ENCODE data around the gene JAKMIP2.
"Not testable (repeated sequence)": the region's sequence is repeated elsewhere in the genome, so short reads cannot be mapped to it uniquely, and the experiment has no call there.

Gene JAKMIP2

GRCh38 chr5:147580418-147580817 is 202.1 kb downstream of the JAKMIP2 start:
- H2BK12ac ChIP-seq (ENCODE audit: low read length); H3K4me3 ChIP-seq (ENCODE audit: low read depth, low read length); H4K8ac ChIP-seq (ENCODE audit: low read depth, low read length); DNase-seq; H3K4me2 ChIP-seq (ENCODE audit: low read length); H3K27ac ChIP-seq (ENCODE audit: low read depth, low read length); H3K18ac ChIP-seq (ENCODE audit: low read length); H2AK5ac ChIP-seq (ENCODE audit: low read length); H3K4me1 ChIP-seq (ENCODE audit: control insufficient read depth in 1 of 2, insufficient read depth in 2 of 2, low read length in 2 of 2); H2AFZ ChIP-seq (ENCODE audit: insufficient read depth, low read length, poor library complexity); H3K4ac ChIP-seq (ENCODE audit: low read depth, low read length); H3K9me3 ChIP-seq (ENCODE audit: insufficient read depth, low read depth, low read length); H4K12ac ChIP-seq (ENCODE audit: low read depth, low read length); H3K27me3 ChIP-seq (ENCODE audit: insufficient read depth, low read length); H3K23ac ChIP-seq (ENCODE audit: low read length); H3K14ac ChIP-seq (ENCODE audit: low read length); H3K9ac ChIP-seq (ENCODE audit: low read length); H2BK120ac ChIP-seq (ENCODE audit: insufficient read depth, low read length, poor library complexity); H2BK5ac ChIP-seq (ENCODE audit: low read depth, low read length, poor library complexity); H3K36me3 ChIP-seq (ENCODE audit: control insufficient read depth in 1 of 2, insufficient read depth in 2 of 2, low read length in 2 of 2); H3K79me1 ChIP-seq (ENCODE audit: low read length); H4K91ac ChIP-seq (ENCODE audit: low read depth, low read length); H3K79me2 ChIP-seq (ENCODE audit: control insufficient read depth, insufficient read depth, low read length, poor library complexity): not testable (repeated sequence)
- no CpG with 5 or more reads among the region's 7 CpGs for WGBS (ENCODE audit: extremely low coverage, insufficient coverage, insufficient read length)

GRCh38 chr5:147578228-147579024 is 204.1 kb downstream of the JAKMIP2 start:
- H3K27ac ChIP-seq (ENCODE audit: low read depth, low read length) = peak overlapping the region; percentile 77
- H3K79me2 ChIP-seq (ENCODE audit: control insufficient read depth, insufficient read depth, low read length, poor library complexity) = no peaks in the 10 kb centered on the region
- peak overlapping the region; percentile 43 for H2BK120ac ChIP-seq (ENCODE audit: insufficient read depth, low read length, poor library complexity)
- H2BK12ac ChIP-seq (ENCODE audit: low read length) = no peak overlapping the region
- no peak overlapping the region for H4K8ac ChIP-seq (ENCODE audit: low read depth, low read length)
- H3K4ac ChIP-seq (ENCODE audit: low read depth, low read length) = no peak overlapping the region
- no peak overlapping the region for H4K12ac ChIP-seq (ENCODE audit: low read depth, low read length)
- H3K79me1 ChIP-seq (ENCODE audit: low read length) = peaks cover 10% of the 10 kb centered on the region
- no peak overlapping the region for H3K14ac ChIP-seq (ENCODE audit: low read length)
- H3K4me2 ChIP-seq (ENCODE audit: low read length) = peak overlapping the region; percentile 47
- no peaks in the 10 kb centered on the region for H3K9me3 ChIP-seq (ENCODE audit: insufficient read depth, low read depth, low read length)
- peak; percentile 79 to 85 for DNase-seq
- peak overlapping the region; percentile 14 for H4K91ac ChIP-seq (ENCODE audit: low read depth, low read length)
- H2BK5ac ChIP-seq (ENCODE audit: low read depth, low read length, poor library complexity) = peak overlapping the region; percentile 31
- no peaks in the 10 kb centered on the region for H3K27me3 ChIP-seq (ENCODE audit: insufficient read depth, low read length)
- WGBS (ENCODE audit: extremely low coverage, insufficient coverage, insufficient read length) = no CpG with 5 or more reads among the region's 8 CpGs
- no peak overlapping the region for H2AFZ ChIP-seq (ENCODE audit: insufficient read depth, low read length, poor library complexity)
- no peaks in the 10 kb centered on the region for H3K4me1 ChIP-seq (ENCODE audit: control insufficient read depth in 1 of 2, insufficient read depth in 2 of 2, low read length in 2 of 2)
- H3K9ac ChIP-seq (ENCODE audit: low read length) = no peak overlapping the region
- no peak overlapping the region for H3K4me3 ChIP-seq (ENCODE audit: low read depth, low read length)
- H3K36me3 ChIP-seq (ENCODE audit: control insufficient read depth in 1 of 2, insufficient read depth in 2 of 2, low read length in 2 of 2) = no peaks in the 10 kb centered on the region
- H3K23ac ChIP-seq (ENCODE audit: low read length) = no peak overlapping the region
- H3K18ac ChIP-seq (ENCODE audit: low read length) = no peak overlapping the region
- no peak overlapping the region for H2AK5ac ChIP-seq (ENCODE audit: low read length)

- Histone ChIP-seq H4K12ac (ENCODE audit: low read depth, low read length) (no peak overlapping the region), H3K27me3 (ENCODE audit: insufficient read depth, low read length) (no peaks in the 10 kb centered on the region), H3K14ac (ENCODE audit: low read length) (no peak overlapping the region), H3K18ac (ENCODE audit: low read length) (no peak overlapping the region), H3K9me3 (ENCODE audit: insufficient read depth, low read depth, low read length) (no peaks in the 10 kb centered on the region), H3K4me1 (ENCODE audit: control insufficient read depth in 1 of 2, insufficient read depth in 2 of 2, low read length in 2 of 2) (no peaks in the 10 kb centered on the region), H3K27ac (ENCODE audit: low read depth, low read length) (no peak overlapping the region), H3K23ac (ENCODE audit: low read length) (no peak overlapping the region), H4K91ac (ENCODE audit: low read depth, low read length) (peak overlapping the region; percentile 79), H3K4ac (ENCODE audit: low read depth, low read length) (peak overlapping the region; percentile 33), H2BK5ac (ENCODE audit: low read depth, low read length, poor library complexity) (peak overlapping the region; percentile 45), H2AFZ (ENCODE audit: insufficient read depth, low read length, poor library complexity) (no peak overlapping the region), H4K8ac (ENCODE audit: low read depth, low read length) (no peak overlapping the region), H3K79me1 (ENCODE audit: low read length) (peaks cover 10% of the 10 kb centered on the region), H3K36me3 (ENCODE audit: control insufficient read depth in 1 of 2, insufficient read depth in 2 of 2, low read length in 2 of 2) (no peaks in the 10 kb centered on the region), H3K4me3 (ENCODE audit: low read depth, low read length) (no peak overlapping the region), H2AK5ac (ENCODE audit: low read length) (no peak overlapping the region), H3K9ac (ENCODE audit: low read length) (no peak overlapping the region), H3K79me2 (ENCODE audit: control insufficient read depth, insufficient read depth, low read length, poor library complexity) (no peaks in the 10 kb centered on the region), H3K4me2 (ENCODE audit: low read length) (no peak overlapping the region), H2BK120ac (ENCODE audit: insufficient read depth, low read length, poor library complexity) (peak overlapping the region; percentile 21), H2BK12ac (ENCODE audit: low read length) (peak overlapping the region; percentile 94)
- no CpG with 5 or more reads among the region's 15 CpGs for WGBS (ENCODE audit: extremely low coverage, insufficient coverage, insufficient read length)
- peak in 1 of 2 donors; percentile 54 for DNase-seq
Measured at GRCh38 chr5:147576646-147577535, 205.6 kb downstream of the JAKMIP2 start.

- H3K79me1 ChIP-seq (ENCODE audit: low read length) = peaks cover 10% of the 10 kb centered on the region
- no peak overlapping the region for H2AK5ac ChIP-seq (ENCODE audit: low read length)
- H3K14ac ChIP-seq (ENCODE audit: low read length) = no peak overlapping the region
- no peak overlapping the region for H2BK120ac ChIP-seq (ENCODE audit: insufficient read depth, low read length, poor library complexity)
- peak overlapping the region; percentile 24 for H4K91ac ChIP-seq (ENCODE audit: low read depth, low read length)
- no peak overlapping the region for H3K18ac ChIP-seq (ENCODE audit: low read length)
- H2AFZ ChIP-seq (ENCODE audit: insufficient read depth, low read length, poor library complexity) = no peak overlapping the region
- H3K9me3 ChIP-seq (ENCODE audit: insufficient read depth, low read depth, low read length) = no peaks in the 10 kb centered on the region
- no peaks in the 10 kb centered on the region for H3K27me3 ChIP-seq (ENCODE audit: insufficient read depth, low read length)
- no peak overlapping the region for H4K12ac ChIP-seq (ENCODE audit: low read depth, low read length)
- H3K4me2 ChIP-seq (ENCODE audit: low read length) = no peak overlapping the region
- H3K36me3 ChIP-seq (ENCODE audit: control insufficient read depth in 1 of 2, insufficient read depth in 2 of 2, low read length in 2 of 2) = no peaks in the 10 kb centered on the region
- H3K4ac ChIP-seq (ENCODE audit: low read depth, low read length) = no peak overlapping the region
- no peak overlapping the region for H2BK12ac ChIP-seq (ENCODE audit: low read length)
- H3K23ac ChIP-seq (ENCODE audit: low read length) = no peak overlapping the region
- H3K79me2 ChIP-seq (ENCODE audit: control insufficient read depth, insufficient read depth, low read length, poor library complexity) = no peaks in the 10 kb centered on the region
- H4K8ac ChIP-seq (ENCODE audit: low read depth, low read length) = no peak overlapping the region
- H3K27ac ChIP-seq (ENCODE audit: low read depth, low read length) = no peak overlapping the region
- no peaks in the 10 kb centered on the region for H3K4me1 ChIP-seq (ENCODE audit: control insufficient read depth in 1 of 2, insufficient read depth in 2 of 2, low read length in 2 of 2)
- no peak for DNase-seq
- no peak overlapping the region for H3K4me3 ChIP-seq (ENCODE audit: low read depth, low read length)
- no CpG with 5 or more reads among the region's 4 CpGs for WGBS (ENCODE audit: extremely low coverage, insufficient coverage, insufficient read length)
- H2BK5ac ChIP-seq (ENCODE audit: low read depth, low read length, poor library complexity) = no peak overlapping the region
- H3K9ac ChIP-seq (ENCODE audit: low read length) = no peak overlapping the region
Measured at GRCh38 chr5:147575598-147575997, 206.9 kb downstream of the JAKMIP2 start.
